H9 (cell line): Measurements from ENCODE around the gene OAS2. TPM values are rescaled to one million over a fixed set of nuclear protein-coding genes. Genes with fewer than 3 reads are reported as not detected.

ENCODE experiments used
- DNase-seq: peaks from one replicate; pipeline ENCODE4 v3.0.0-alpha.2; 2017
- H2AFZ ChIP-seq: one replicate; pipeline ENCODE4 v1.6.1; 2013; ENCODE audit warnings: mild to moderate bottlenecking, low read length, control low read depth, moderate library complexity
- H2AK5ac ChIP-seq: 2 replicates; pipeline ENCODE4 v1.6.1; 2013; ENCODE audit warnings: low read length, control low read depth, mixed read lengths; ENCODE audit not compliant: insufficient read length
- H2BK120ac ChIP-seq: one replicate; pipeline ENCODE4 v1.6.1; 2013; ENCODE audit warnings: low read depth, mild to moderate bottlenecking, low read length, control low read depth, inconsistent platforms; ENCODE audit not compliant: poor library complexity, severe bottlenecking
- H2BK12ac ChIP-seq: 2 replicates; pipeline ENCODE4 v1.6.1; 2013; ENCODE audit warnings: low read length, control low read depth, mixed read lengths, low read depth; ENCODE audit not compliant: insufficient read length
- H2BK15ac ChIP-seq: 2 replicates; pipeline ENCODE4 v1.6.1; 2013; ENCODE audit warnings: low read depth, low read length, control low read depth
- H2BK20ac ChIP-seq: one replicate; pipeline ENCODE4 v1.6.1; 2013; ENCODE audit warnings: low read depth, mild to moderate bottlenecking, low read length, control low read depth, inconsistent platforms; ENCODE audit not compliant: poor library complexity, severe bottlenecking
- H2BK5ac ChIP-seq: 2 replicates; pipeline ENCODE4 v1.6.1; 2013; ENCODE audit warnings: low read length, control low read depth, mixed read lengths; ENCODE audit not compliant: insufficient read length
- H3K14ac ChIP-seq: 2 replicates; pipeline ENCODE4 v1.6.1; 2013; ENCODE audit warnings: low read length, control low read depth; ENCODE audit not compliant: insufficient read depth
- H3K18ac ChIP-seq: 2 replicates; pipeline ENCODE4 v1.6.1; 2013; ENCODE audit warnings: low read depth, mild to moderate bottlenecking, mixed read lengths, low read length, control low read depth; ENCODE audit not compliant: insufficient read length
- H3K23ac ChIP-seq: 2 replicates; pipeline ENCODE4 v1.6.1; 2013; ENCODE audit warnings: low read length, control low read depth, mixed read lengths, low read depth; ENCODE audit not compliant: insufficient read length
- H3K23me2 ChIP-seq: 2 replicates; pipeline ENCODE4 v1.6.1; 2013; ENCODE audit warnings: low read depth, mild to moderate bottlenecking, mixed read lengths, low read length, control low read depth; ENCODE audit not compliant: insufficient read length, poor library complexity, severe bottlenecking
- H3K27ac ChIP-seq: 2 replicates; pipeline ENCODE4 v1.5.1; 2013; ENCODE audit warnings: low read length, control low read depth, mixed read lengths, low read depth; ENCODE audit not compliant: insufficient read length
- H3K27me3 ChIP-seq: 2 replicates; pipeline ENCODE4 v1.6.1; 2013; ENCODE audit warnings: low read length, control low read depth, inconsistent platforms; ENCODE audit not compliant: insufficient read depth
- H3K4ac ChIP-seq: 2 replicates; pipeline ENCODE4 v1.6.1; 2013; ENCODE audit warnings: low read depth, mild to moderate bottlenecking, control low read depth, inconsistent platforms, low read length, moderate library complexity
- H3K4me1 ChIP-seq: 2 replicates; pipeline ENCODE4 v1.6.1; 2013; ENCODE audit warnings: low read length, control low read depth, inconsistent platforms; ENCODE audit not compliant: insufficient read depth
- H3K4me2 ChIP-seq: 2 replicates; pipeline ENCODE4 v1.6.1; 2013; ENCODE audit warnings: low read length, control low read depth, mixed read lengths; ENCODE audit not compliant: insufficient read length, insufficient read depth
- H3K56ac ChIP-seq: 2 replicates; pipeline ENCODE4 v1.6.1; 2013; ENCODE audit warnings: low read depth, mild to moderate bottlenecking, mixed read lengths, low read length, control low read depth; ENCODE audit not compliant: insufficient read length
- H3K79me1 ChIP-seq: 2 replicates; pipeline ENCODE4 v1.6.1; 2013; ENCODE audit warnings: low read depth, mild to moderate bottlenecking, moderate library complexity, low read length, control low read depth, inconsistent platforms; ENCODE audit not compliant: insufficient read depth, poor library complexity, severe bottlenecking
- H3K79me2 ChIP-seq: 2 replicates; pipeline ENCODE4 v1.6.1; 2013; ENCODE audit warnings: low read length, control low read depth, inconsistent platforms; ENCODE audit not compliant: insufficient read depth
- H3K9ac ChIP-seq: 2 replicates; pipeline ENCODE4 v1.6.1; 2013; ENCODE audit warnings: low read length, control low read depth, mixed read lengths; ENCODE audit not compliant: insufficient read length; ENCODE audit errors: extremely low read depth
- H3K9me3 ChIP-seq: one replicate; pipeline ENCODE4 v1.6.1; 2013; ENCODE audit warnings: low read depth, low read length, inconsistent platforms; ENCODE audit not compliant: control insufficient read depth
- H3T11ph ChIP-seq: one replicate; pipeline ENCODE4 v1.6.1; 2013; ENCODE audit warnings: mild to moderate bottlenecking, low read length, control low read depth, inconsistent platforms
- H4K20me1 ChIP-seq: one replicate; pipeline ENCODE4 v1.6.1; 2013; ENCODE audit not compliant: control insufficient read depth, insufficient read length, insufficient read depth
- H4K5ac ChIP-seq: 2 replicates; pipeline ENCODE4 v1.6.1; 2013; ENCODE audit warnings: low read depth, mild to moderate bottlenecking, mixed read lengths, low read length, control low read depth; ENCODE audit not compliant: insufficient read length
- H4K8ac ChIP-seq: replicated peaks from 2 replicates; pipeline ENCODE4 v1.6.1; 2013; ENCODE audit warnings: low read length, control low read depth, mixed read lengths, low read depth; ENCODE audit not compliant: insufficient read length
- H4K91ac ChIP-seq: 2 replicates; pipeline ENCODE4 v1.6.1; 2013; ENCODE audit warnings: low read depth, mild to moderate bottlenecking, moderate library complexity, mixed read lengths, low read length, control low read depth; ENCODE audit not compliant: insufficient read length
- H3K27ac Mint-ChIP-seq, 3 experiments: 2 replicates in 2 of 3; 3 replicates in 1 of 3; pipeline ENCODE4 v1.8.0; 2020 to 2021; ENCODE audit warnings: mixed read lengths in 3 of 3, mild to moderate bottlenecking in 1 of 3, moderate library complexity in 1 of 3
- H3K27me3 Mint-ChIP-seq: 2 replicates; pipeline ENCODE4 v1.8.0; 2021; ENCODE audit warnings: low read depth, mild to moderate bottlenecking, moderate library complexity, mixed read lengths
- H3K36me3 Mint-ChIP-seq, 3 experiments: 2 replicates in 2 of 3; 3 replicates in 1 of 3; pipeline ENCODE4 v1.8.0; 2020 to 2021; ENCODE audit warnings: low read depth in 3 of 3, mixed read lengths in 3 of 3; ENCODE audit not compliant: insufficient read depth in 1 of 3
- H3K4me1 Mint-ChIP-seq, 2 experiments: 2 replicates each; pipeline ENCODE4 v1.8.0; 2020; ENCODE audit warnings: mixed read lengths in 2 of 2
- H3K4me3 Mint-ChIP-seq, 2 experiments: 2 replicates in 1 of 2; 3 replicates in 1 of 2; pipeline ENCODE4 v1.8.0; 2020 to 2021; ENCODE audit warnings: mild to moderate bottlenecking in 2 of 2, mixed read lengths in 2 of 2, moderate library complexity in 1 of 2
- H3K9me3 Mint-ChIP-seq, 2 experiments: 2 replicates in 1 of 2; 3 replicates in 1 of 2; pipeline ENCODE4 v1.8.0; 2020; ENCODE audit warnings: mild to moderate bottlenecking in 2 of 2, mixed read lengths in 2 of 2, moderate library complexity in 1 of 2
- WGBS: extraction: QIAGEN DNeasy Blood & Tissue Kit; methylation state at CpG from one replicate; pipeline ENCODE4 v1.1.7; 2013; ENCODE audit warnings: missing lambda C conversion rate, low lambda C conversion rate, mixed read lengths; ENCODE audit not compliant: insufficient read length; ENCODE audit errors: extremely low coverage; 5-methylcytosine and 5-hydroxymethylcytosine counted together
- total RNA-seq: library from RNA; stranded (reverse); gene quantifications from 2 replicates; pipeline ENCODE4 v1.2.1, GENCODE V29; 2021
- TF ChIP-seq, protein P1 (sequence below): fragments of 200-600 bp; sonication (generic); conservative IDR thresholded peaks from 3 replicates; pipeline ENCODE4 v1.8.0; 2021; ENCODE audit warnings: antibody characterized with exemption, mild to moderate bottlenecking

OAS2 gene
- total RNA-seq, 1 experiment from 2014 or later, result not detected

DNA sequence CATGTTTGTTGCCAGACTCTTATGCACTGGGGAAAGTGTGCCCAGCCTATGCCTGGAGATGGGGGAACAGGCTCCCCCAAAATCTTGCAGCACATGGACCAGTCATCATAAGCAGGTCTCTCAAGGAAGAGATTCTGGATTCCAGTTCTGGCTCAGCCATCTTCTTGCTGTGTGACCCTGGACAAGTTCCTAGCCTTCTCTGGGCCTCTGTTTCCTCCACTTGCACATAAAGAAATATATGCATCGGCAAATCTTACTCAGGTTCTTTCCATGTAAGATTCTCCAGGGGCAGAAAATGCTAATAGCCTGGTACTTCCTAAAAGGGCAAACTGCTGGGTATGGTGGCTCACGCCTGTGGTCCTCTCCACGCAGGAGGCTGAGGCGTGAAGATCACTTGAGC, 32.8 kb upstream of the OAS2 start:
- no peak overlapping the region for H2BK20ac ChIP-seq
- no CpG with 5 or more reads among the region's 4 CpGs for WGBS
- H2BK120ac ChIP-seq, result no peak overlapping the region
- H2BK5ac ChIP-seq, result no peak overlapping the region
- peak; percentile 4 for DNase-seq
- H3T11ph ChIP-seq, result no peak overlapping the region
- no peaks in the 10 kb centered on the region for H3K79me1 ChIP-seq
- no peak overlapping the region for H3K23ac ChIP-seq
- no peak overlapping the region for H3K56ac ChIP-seq
- H4K20me1 ChIP-seq, result no peaks in the 10 kb centered on the region
- H3K27ac ChIP-seq, result no peak overlapping the region
- H3K27ac Mint-ChIP-seq, result no peak overlapping the region; a peak in 1 of 7 replicates
- H4K8ac ChIP-seq, result no peak overlapping the region
- H3K4ac ChIP-seq, result no peak overlapping the region
- no peak overlapping the region for H3K4me2 ChIP-seq
- TF ChIP-seq, protein P1, sequence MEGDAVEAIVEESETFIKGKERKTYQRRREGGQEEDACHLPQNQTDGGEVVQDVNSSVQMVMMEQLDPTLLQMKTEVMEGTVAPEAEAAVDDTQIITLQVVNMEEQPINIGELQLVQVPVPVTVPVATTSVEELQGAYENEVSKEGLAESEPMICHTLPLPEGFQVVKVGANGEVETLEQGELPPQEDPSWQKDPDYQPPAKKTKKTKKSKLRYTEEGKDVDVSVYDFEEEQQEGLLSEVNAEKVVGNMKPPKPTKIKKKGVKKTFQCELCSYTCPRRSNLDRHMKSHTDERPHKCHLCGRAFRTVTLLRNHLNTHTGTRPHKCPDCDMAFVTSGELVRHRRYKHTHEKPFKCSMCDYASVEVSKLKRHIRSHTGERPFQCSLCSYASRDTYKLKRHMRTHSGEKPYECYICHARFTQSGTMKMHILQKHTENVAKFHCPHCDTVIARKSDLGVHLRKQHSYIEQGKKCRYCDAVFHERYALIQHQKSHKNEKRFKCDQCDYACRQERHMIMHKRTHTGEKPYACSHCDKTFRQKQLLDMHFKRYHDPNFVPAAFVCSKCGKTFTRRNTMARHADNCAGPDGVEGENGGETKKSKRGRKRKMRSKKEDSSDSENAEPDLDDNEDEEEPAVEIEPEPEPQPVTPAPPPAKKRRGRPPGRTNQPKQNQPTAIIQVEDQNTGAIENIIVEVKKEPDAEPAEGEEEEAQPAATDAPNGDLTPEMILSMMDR, result no peak
- no peak overlapping the region for H3K9ac ChIP-seq
- no peaks in the 10 kb centered on the region for H3K27me3 ChIP-seq
- H3K9me3 Mint-ChIP-seq, result no peaks in the 10 kb centered on the region
- no peaks in the 10 kb centered on the region for H3K23me2 ChIP-seq
- H3K36me3 Mint-ChIP-seq, result no peaks in the 10 kb centered on the region
- no peak overlapping the region for H3K14ac ChIP-seq
- no peaks in the 10 kb centered on the region for H3K9me3 ChIP-seq
- H3K4me1 Mint-ChIP-seq, result peaks cover 4% of the 10 kb centered on the region in 2 experiments; a peak in 2 of 4 replicates
- no peak overlapping the region for H4K91ac ChIP-seq
- H3K18ac ChIP-seq, result no peak overlapping the region
- no peak overlapping the region for H2AK5ac ChIP-seq
- H2BK15ac ChIP-seq, result no peak overlapping the region
- H2BK12ac ChIP-seq, result no peak overlapping the region
- no peak overlapping the region for H3K4me3 Mint-ChIP-seq
- H3K27me3 Mint-ChIP-seq, result peaks cover under 1% of the 10 kb centered on the region
- no peaks in the 10 kb centered on the region for H3K4me1 ChIP-seq
- no peak overlapping the region for H2AFZ ChIP-seq
- no peaks in the 10 kb centered on the region for H3K79me2 ChIP-seq
- H4K5ac ChIP-seq, result no peak overlapping the region
